ENCODE results near the gene SYK.

- TF ChIP-seq ZFX (IDR thresholded peaks at IDR 0.05) (no peak), CTCF (IDR thresholded peaks at IDR 0.05 in 2 of 3, conservative IDR thresholded peaks at IDR 0.05 in 1 of 3; ENCODE audit: borderline replicate concordance in 1 of 3, insufficient read depth in 1 of 3, low read depth in 2 of 3, low read length in 2 of 3) (no peak), CBX3 (IDR thresholded peaks at IDR 0.05; ENCODE audit: low read depth) (no peak), EZH2 (IDR thresholded peaks at IDR 0.05) (no peak), ATF3 (IDR thresholded peaks at IDR 0.05) (no peak), POLR2AphosphoS5 (IDR thresholded peaks at IDR 0.05; ENCODE audit: low read depth, low read length) (no peak), SIN3A (IDR thresholded peaks at IDR 0.05; ENCODE audit: low read depth) (no peak)
These were observed 34.9 kb downstream of the SYK start for GRCh38 chr9:90836411-90837080.

Measured in HCT116 (cell line).